ENCODE results near the gene SDK1. TPM values are rescaled to one million over a fixed set of nuclear protein-coding genes. Genes with fewer than 3 reads are reported as not detected.

Gene SDK1
- total RNA-seq, 1 donor from 2014 or later, result 4.3 TPM

DNA sequence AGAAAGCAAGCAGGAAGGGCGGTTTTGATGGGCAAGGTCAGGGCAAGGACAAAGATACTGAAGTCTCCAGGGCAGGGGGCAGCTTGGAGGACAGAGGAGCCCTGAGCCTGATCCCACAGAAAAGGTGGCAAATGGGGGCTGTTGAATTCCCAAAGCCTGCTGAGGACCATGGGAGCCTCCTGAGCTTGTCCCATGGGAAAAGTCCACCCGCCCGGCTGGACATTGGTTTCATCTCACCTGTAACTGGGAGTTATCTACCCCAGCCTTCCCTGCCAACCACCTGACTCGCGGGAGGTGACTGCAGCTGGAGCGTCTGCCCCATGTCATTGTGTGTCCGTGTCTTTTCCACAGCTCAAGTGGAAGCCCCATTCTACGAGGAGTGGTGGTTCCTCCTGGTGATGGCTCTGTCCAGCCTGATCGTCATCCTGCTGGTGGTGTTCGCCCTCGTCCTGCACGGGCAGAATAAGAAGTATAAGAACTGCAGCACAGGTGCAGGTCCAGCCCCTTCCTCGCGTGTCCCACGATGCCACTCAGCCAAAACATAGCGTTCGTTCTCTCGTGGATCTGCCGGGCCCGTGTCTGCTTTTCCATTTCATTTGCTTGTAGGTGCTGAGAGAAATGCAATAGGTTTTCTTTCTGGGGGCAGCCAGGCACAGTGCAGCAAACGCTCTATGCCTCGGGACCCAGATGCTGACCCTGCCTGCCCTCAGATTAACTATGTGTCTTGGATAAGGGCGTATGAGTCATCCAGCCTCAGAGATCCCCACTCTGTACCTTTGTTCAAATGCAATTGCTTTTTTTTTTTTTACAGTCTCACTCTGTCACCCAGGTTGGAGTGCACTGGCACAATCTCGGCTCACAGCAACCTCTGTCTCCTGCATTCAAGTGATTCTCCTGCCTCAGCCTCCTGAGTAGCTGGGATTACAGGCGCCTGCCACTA lies 936.5 kb downstream of the SDK1 start:
- no peak overlapping the region for H3K27ac Mint-ChIP-seq (ENCODE audit: unreplicated experiment)
- no peaks in the 10 kb centered on the region for H3K36me3 Mint-ChIP-seq (ENCODE audit: low read depth, unreplicated experiment)
- no peak for DNase-seq (ENCODE audit: low spot score)
- TF ChIP-seq, protein P1, sequence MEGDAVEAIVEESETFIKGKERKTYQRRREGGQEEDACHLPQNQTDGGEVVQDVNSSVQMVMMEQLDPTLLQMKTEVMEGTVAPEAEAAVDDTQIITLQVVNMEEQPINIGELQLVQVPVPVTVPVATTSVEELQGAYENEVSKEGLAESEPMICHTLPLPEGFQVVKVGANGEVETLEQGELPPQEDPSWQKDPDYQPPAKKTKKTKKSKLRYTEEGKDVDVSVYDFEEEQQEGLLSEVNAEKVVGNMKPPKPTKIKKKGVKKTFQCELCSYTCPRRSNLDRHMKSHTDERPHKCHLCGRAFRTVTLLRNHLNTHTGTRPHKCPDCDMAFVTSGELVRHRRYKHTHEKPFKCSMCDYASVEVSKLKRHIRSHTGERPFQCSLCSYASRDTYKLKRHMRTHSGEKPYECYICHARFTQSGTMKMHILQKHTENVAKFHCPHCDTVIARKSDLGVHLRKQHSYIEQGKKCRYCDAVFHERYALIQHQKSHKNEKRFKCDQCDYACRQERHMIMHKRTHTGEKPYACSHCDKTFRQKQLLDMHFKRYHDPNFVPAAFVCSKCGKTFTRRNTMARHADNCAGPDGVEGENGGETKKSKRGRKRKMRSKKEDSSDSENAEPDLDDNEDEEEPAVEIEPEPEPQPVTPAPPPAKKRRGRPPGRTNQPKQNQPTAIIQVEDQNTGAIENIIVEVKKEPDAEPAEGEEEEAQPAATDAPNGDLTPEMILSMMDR (IDR thresholded peaks at IDR 0.05; ENCODE audit: unreplicated experiment), result no peak
- no peaks in the 10 kb centered on the region for H3K9me3 Mint-ChIP-seq (ENCODE audit: unreplicated experiment)
- H3K4me3 Mint-ChIP-seq (ENCODE audit: unreplicated experiment), result no peak overlapping the region
- no peaks in the 10 kb centered on the region for H3K4me1 Mint-ChIP-seq (ENCODE audit: unreplicated experiment)
- H3K27me3 Mint-ChIP-seq (ENCODE audit: unreplicated experiment), result peaks cover 9% of the 10 kb centered on the region

GRCh38 chr7:4238861-4239260 lies 937.8 kb downstream of the SDK1 start:
- Mint-ChIP-seq H3K27me3 (ENCODE audit: unreplicated experiment) (peaks cover 9% of the 10 kb centered on the region), H3K4me1 (ENCODE audit: unreplicated experiment) (no peaks in the 10 kb centered on the region), H3K27ac (ENCODE audit: unreplicated experiment) (no peak overlapping the region), H3K36me3 (ENCODE audit: low read depth, unreplicated experiment) (peaks cover 9% of the 10 kb centered on the region), H3K9me3 (ENCODE audit: unreplicated experiment) (peaks cover 9% of the 10 kb centered on the region), H3K4me3 (ENCODE audit: unreplicated experiment) (no peak overlapping the region)
- no peak for DNase-seq (ENCODE audit: low spot score)
- TF ChIP-seq, protein P1 (IDR thresholded peaks at IDR 0.05; ENCODE audit: unreplicated experiment), result no peak

- Mint-ChIP-seq H3K4me1 (ENCODE audit: unreplicated experiment) (no peaks in the 10 kb centered on the region), H3K27ac (ENCODE audit: unreplicated experiment) (no peak overlapping the region), H3K9me3 (ENCODE audit: unreplicated experiment) (peaks cover 13% of the 10 kb centered on the region), H3K4me3 (ENCODE audit: unreplicated experiment) (no peak overlapping the region), H3K27me3 (ENCODE audit: unreplicated experiment) (peaks cover 9% of the 10 kb centered on the region), H3K36me3 (ENCODE audit: low read depth, unreplicated experiment) (peaks cover 13% of the 10 kb centered on the region)
- TF ChIP-seq, protein P1 (IDR thresholded peaks at IDR 0.05; ENCODE audit: unreplicated experiment), result no peak
- no peak for DNase-seq (ENCODE audit: low spot score)
These were observed 939.0 kb downstream of the SDK1 start for GRCh38 chr7:4240042-4240441.

DNA sequence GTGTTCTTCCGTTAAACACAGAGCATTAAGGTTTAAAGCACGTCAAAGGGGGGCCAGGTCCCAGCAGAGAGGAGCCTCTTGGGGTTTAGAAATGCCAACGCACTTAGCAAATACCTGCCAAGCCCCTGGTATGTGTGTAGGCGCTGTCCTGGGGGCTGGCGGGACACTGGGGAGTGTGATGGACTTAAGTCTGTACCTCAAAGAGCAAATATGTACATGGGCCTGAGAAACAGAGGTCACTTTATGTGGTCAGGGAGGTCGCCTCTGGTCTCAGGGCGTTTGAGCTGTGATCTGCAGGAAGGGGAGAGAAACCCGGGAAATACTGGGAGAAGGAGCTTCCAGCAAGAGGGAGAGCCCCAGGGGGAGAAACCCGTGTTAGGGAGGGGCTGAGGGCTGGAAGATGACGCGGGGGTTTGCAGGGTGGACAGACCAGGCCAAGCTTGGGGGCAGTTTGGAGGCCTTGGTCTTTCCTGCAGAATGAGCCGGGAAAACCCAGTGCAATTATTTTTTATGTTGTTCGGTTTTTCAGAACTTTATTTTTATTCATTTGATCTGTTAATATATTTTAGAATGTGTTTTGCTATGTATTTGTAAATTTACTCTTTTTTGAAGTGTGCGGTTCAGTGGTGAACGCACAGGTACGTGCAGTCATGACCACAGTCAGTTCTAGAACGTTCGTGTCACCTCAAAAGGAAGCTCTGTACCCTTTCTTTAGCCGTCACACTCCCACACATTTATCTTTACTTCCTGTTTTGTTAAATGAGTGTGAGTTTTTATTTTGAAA lies 939.7 kb downstream of the SDK1 start:
- DNase-seq (ENCODE audit: low spot score), result no peak
- TF ChIP-seq, protein P1 (IDR thresholded peaks at IDR 0.05; ENCODE audit: unreplicated experiment), result no peak
- Mint-ChIP-seq H3K27ac (ENCODE audit: unreplicated experiment) (no peak overlapping the region), H3K4me3 (ENCODE audit: unreplicated experiment) (no peak overlapping the region), H3K27me3 (ENCODE audit: unreplicated experiment) (peaks cover 9% of the 10 kb centered on the region), H3K36me3 (ENCODE audit: low read depth, unreplicated experiment) (peaks cover 19% of the 10 kb centered on the region), H3K4me1 (ENCODE audit: unreplicated experiment) (no peaks in the 10 kb centered on the region), H3K9me3 (ENCODE audit: unreplicated experiment) (peaks cover 19% of the 10 kb centered on the region)

DNA sequence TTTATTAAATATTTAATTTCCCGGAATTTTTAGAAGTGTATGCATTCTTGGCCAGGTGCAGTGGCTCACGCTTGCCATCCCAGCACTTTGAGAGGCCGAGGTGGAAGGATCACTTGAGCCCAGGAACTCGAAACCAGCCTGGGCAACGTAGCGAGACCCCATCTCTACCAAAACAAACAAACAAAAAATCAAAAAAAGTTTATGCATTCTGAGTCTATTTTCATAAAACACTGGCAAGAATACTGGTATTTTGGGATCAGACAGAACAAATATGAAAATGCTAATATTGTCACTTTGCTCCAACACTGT lies 940.2 kb downstream of the SDK1 start:
- Mint-ChIP-seq H3K27ac (ENCODE audit: unreplicated experiment) (no peak overlapping the region), H3K27me3 (ENCODE audit: unreplicated experiment) (peaks cover 11% of the 10 kb centered on the region), H3K4me3 (ENCODE audit: unreplicated experiment) (no peak overlapping the region), H3K4me1 (ENCODE audit: unreplicated experiment) (no peaks in the 10 kb centered on the region), H3K36me3 (ENCODE audit: low read depth, unreplicated experiment) (peaks cover 19% of the 10 kb centered on the region), H3K9me3 (ENCODE audit: unreplicated experiment) (peaks cover 19% of the 10 kb centered on the region)
- TF ChIP-seq, protein P1 (IDR thresholded peaks at IDR 0.05; ENCODE audit: unreplicated experiment), result no peak
- DNase-seq (ENCODE audit: low spot score), result no peak

Measured in endothelial cell (in vitro differentiated cells).